GM12801 (cell line): ENCODE data around the gene NMRK1.

Experiments used
- CTCF ChIP-seq: IDR thresholded peaks from one replicate; pipeline ENCODE4 v1.5.1; 2011; ENCODE audit warnings: control low read depth; ENCODE audit not compliant: insufficient read length; ENCODE audit errors: extremely low read depth

The NMRK1 gene

DNA sequence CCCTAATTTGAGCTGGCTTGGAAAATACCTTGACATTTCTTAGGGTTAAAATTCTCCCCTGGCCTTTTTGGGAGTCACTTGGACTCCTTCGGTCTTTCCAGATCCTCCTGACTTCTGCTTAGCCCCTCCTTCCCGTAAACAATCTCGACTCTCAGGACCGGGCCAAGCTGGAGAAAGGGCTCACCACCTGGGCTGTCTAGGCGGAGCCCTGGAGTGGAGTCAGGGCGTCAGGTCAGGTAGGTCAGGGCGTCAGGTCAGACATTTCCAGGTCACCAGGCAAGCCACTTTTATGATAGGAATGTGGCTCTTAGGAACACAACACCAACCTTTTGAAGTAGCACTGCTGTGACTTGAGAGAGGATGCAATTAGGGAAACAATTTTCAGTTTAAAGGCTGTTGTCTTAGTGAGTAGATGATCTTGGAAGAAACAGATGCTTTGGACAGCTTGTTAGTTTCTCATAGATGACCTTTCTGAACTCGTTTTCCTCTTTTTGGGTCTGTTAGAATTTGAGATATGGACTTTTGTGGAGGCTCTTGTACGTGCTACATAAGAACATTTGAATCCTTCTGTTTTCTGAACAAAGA lies 13.1 kb upstream of the NMRK1 start:
- TF ChIP-seq CTCF = no peak

DNA sequence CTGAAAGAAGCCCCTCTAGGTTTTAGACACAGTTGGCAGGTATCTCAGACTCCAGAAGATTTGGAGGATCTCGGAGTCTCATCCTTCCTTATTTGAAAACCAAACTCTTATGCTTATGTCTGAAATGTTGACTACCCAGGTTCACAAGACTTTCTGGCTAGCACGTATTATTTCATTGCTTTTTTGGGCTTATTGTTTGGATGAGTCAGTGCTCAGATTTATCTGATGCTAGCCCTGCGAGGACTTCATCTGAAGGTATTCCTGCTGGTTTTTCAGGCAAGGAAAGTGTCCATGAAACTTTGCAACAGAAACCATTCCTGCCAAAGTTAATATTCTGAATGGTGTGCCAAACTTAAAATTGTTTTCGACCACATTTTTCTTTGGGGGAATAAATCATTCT lies 8.8 kb upstream of the NMRK1 start:
- no peak for TF ChIP-seq CTCF

DNA sequence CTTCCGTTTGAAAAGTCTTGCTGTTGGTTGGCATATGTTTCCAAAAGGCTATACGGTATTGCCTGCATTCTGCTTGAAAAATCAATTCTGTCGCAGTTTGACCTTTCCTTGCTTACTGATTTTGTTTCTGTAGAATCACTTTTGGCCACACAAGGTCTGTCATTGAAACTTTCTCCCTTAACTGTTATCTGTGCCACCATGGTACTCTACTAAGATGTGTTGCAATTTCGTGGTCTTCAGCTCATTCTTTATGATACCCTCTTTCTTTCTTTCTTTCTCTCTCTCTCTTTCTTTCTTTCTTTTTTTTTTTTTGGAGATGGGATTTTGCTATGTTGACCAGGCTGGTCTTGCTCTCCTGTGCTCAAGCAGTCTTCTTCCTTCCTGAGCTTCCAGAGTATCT lies 4.8 kb upstream of the NMRK1 start:
- TF ChIP-seq CTCF = no peak

- no peak for TF ChIP-seq CTCF
Measured at GRCh38 chr9:75090579-75090978, 2.6 kb upstream of the NMRK1 start.

GRCh38 chr9:75089373-75089766 lies 1.4 kb upstream of the NMRK1 start:
- no peak for TF ChIP-seq CTCF

DNA sequence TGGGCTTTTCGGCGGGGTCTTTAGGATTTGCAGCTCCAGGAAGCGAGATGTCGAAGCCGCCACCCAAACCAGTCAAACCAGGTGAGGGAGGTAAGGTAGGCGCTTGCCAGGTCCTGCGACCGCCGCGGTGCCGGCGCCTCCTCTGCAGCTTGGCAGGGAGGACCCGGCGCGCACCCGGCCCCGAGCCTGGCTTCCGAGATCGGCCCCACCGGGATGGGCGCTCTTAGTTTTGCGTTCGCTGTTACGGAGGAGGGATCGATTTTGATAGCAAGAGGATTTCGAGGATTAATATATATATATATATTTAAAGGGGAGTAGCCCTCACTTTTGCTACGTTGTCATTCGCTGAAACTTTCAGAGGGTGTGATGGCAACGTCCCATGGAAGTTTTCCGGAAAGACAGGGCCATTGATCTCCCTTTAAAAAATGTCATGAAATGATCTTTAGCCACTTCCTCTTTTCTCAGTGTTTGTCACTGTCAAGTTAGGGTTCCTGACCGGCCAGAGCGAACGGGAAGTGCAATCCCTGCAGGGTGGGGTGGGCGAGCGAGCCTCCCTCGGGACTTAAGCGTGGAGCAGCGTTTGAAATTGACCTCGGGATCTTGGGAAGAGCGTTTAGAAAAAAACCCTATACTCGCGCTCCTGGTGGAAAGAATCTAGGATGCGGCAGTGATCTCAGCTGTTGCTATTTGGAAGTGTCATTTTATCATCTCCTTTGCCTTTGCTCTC lies 854 bp upstream of the NMRK1 start:
- TF ChIP-seq CTCF = no peak

- no peak for TF ChIP-seq CTCF
Measured at GRCh38 chr9:75087289-75087823, 599 bp downstream of the NMRK1 start.
